GM10248 (cell line): Measurements from ENCODE around the gene CCDC141.

Source experiments
- CTCF ChIA-PET: fragments of 300-600 bp; sonication (Branson Sonifier 250); formaldehyde crosslinking; extraction: SDS; loops from one replicate; lab custom pipeline; 2021; ENCODE audit warnings: antibody characterized with exemption; lab: Yijun Ruan, JAX
- POLR2A ChIA-PET: fragments of 350-650 bp; sonication (Branson Sonifier 250); formaldehyde crosslinking; extraction: SDS; loops from one replicate; lab custom pipeline; 2020; ENCODE audit warnings: antibody characterized with exemption; lab: Yijun Ruan, JAX
- DNase-seq: peaks from one replicate; pipeline ENCODE4 v3.0.0; 2012; ENCODE audit errors: extremely low spot score
- CTCF ChIP-seq: IDR thresholded peaks from 2 replicates; pipeline ENCODE4 v1.5.1; 2012; ENCODE audit warnings: mild to moderate bottlenecking, low read depth; ENCODE audit errors: extremely low read depth, missing control alignments, control extremely low read depth

Gene CCDC141

GRCh38 chr2:179072527-179072926 is 22.6 kb upstream of the CCDC141 start:
- no peak for TF ChIP-seq CTCF
- DNase-seq = no peak
- CTCF ChIA-PET = no interaction called here
- POLR2A ChIA-PET = no interaction called here

DNA sequence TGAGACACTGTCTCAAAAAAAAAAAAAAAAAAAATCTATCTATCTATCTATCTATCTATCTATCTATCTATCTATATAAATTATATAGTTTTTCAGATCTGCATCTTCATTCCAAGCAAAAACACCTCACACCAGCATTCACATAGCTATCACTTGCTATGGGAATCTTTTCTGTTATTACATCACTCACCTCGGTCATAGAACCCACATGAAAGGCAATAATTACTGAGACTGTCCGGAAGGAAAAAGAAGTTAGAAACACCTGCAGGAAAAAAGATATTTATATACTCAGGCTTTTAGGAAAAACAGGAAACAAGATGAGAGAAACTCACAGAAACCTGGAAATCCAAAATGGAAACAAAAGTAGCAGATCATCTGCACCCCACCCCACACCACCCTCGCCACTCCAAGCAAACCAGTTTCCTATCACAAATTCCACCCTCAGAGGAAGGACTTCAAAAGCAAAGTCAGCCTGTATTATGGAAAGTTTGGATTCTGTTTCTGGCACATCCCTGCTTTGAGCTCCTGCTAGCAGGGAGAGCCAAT is 21.9 kb upstream of the CCDC141 start:
- POLR2A ChIA-PET = no interaction called here
- CTCF ChIA-PET = no interaction called here
- DNase-seq = no peak

GRCh38 chr2:179070895-179071294 is 21.0 kb upstream of the CCDC141 start:
- CTCF ChIA-PET = no interaction called here
- POLR2A ChIA-PET = no interaction called here
- DNase-seq = no peak
- no peak for TF ChIP-seq CTCF

More for the DNA sequence above, 21.9 kb upstream of the CCDC141 start:
- no peak for TF ChIP-seq CTCF

DNA sequence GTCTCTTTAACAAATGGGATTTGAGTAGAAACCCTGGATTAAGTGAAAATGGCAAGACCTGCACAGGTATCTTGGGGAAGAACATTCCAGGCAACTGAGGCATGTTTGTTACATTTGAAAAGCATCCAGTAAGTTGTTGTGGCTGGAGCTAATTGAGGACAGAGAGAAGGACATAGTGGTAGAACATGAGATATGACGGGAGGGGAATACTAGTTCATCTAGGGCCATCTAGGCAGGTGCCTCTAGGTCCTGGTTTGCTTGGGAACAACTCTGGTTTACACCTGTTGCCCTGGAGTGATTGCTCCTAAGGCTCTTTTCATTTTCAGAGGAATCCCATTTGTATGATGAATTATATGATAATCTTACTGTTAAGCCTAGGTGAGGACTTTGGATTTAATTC is 19.7 kb upstream of the CCDC141 start:
- DNase-seq = no peak
- no peak for TF ChIP-seq CTCF
- CTCF ChIA-PET = no interaction called here
- POLR2A ChIA-PET = no interaction called here

DNA sequence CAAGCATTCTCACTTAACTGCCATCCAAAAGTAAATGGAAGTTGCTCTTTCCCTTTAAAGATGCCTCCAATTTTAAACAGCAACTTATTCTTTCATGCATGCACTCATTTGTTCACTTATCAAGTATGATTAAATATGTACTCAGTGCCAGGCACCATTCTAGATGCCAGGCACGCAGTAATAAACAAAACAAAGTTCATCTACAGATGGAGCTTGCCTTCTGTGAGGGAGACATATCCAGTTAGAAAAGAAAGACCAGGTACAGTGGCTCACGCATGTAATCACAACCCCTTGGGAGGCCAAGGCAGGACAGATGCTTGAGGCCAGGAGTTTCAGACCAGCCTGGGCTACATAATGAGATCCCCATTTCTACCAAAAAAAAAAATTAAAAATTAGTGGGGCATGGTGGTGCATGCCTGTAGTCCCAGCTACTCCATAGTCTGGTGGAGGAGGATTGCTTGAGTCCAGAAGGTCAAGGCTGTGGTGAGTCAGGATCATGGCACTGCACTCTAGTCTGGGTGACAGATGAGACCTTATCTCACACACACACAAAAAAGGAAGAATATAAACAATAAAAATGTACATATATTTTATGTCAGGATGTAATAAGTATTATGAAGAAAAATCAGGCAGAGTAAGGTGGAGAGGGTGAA is 19.2 kb upstream of the CCDC141 start:
- no peak for TF ChIP-seq CTCF
- DNase-seq = no peak
- ChIA-PET CTCF (no interaction called here), POLR2A (interaction anchor here (0.6 kb wide), 1 partner anchor 19 kb away, joined by 4 read pairs; no protein-coding TSS in a partner anchor)

- DNase-seq = peak; percentile 35
- ChIA-PET CTCF (interaction anchor here (0.9 to 1.3 kb wide), 4 partner anchors 10 to 38 kb away, joined by 3 to 4 read pairs (median 3); partner anchors contain the start of gene CCDC141), POLR2A (no interaction called here)
- no peak for TF ChIP-seq CTCF
These were observed 9.2 kb upstream of the CCDC141 start for GRCh38 chr2:179059026-179059700.
